Renal pelvis (tissue), 4 donors: Measurements from ENCODE around the gene RASGRP1. TPM values are rescaled to one million over a fixed set of nuclear protein-coding genes. Genes with fewer than 3 reads are reported as not detected.

Experiments used
- DNase-seq: peaks from one replicate; pipeline ENCODE4 v3.0.0-alpha.2; 2013
- polyA plus RNA-seq, 3 donors: library from polyadenylated mRNA; unstranded; fragments of 120-200 nt; gene quantifications; one replicate each; pipeline ENCODE4 v1.2.1, GENCODE V29; 2013; ENCODE audit not compliant: insufficient read length in 3 of 3

RASGRP1 gene
- polyA plus RNA-seq, 3 donors = 10.6 to 16.0 (median 12.2) TPM

- no peak for DNase-seq
These were observed 12.9 kb upstream of the RASGRP1 start for GRCh38 chr15:38577424-38577987.

- DNase-seq = no peak
These were observed 12.2 kb upstream of the RASGRP1 start for GRCh38 chr15:38576837-38577236.

GRCh38 chr15:38576261-38576660 lies 11.6 kb upstream of the RASGRP1 start:
- no peak for DNase-seq

GRCh38 chr15:38565287-38565670 lies 665 bp upstream of the RASGRP1 start:
- DNase-seq = no peak

- DNase-seq = peak; percentile 52
These were observed 693 bp downstream of the RASGRP1 start for GRCh38 chr15:38563723-38564519.

- DNase-seq = no peak
These were observed 2.3 kb downstream of the RASGRP1 start for GRCh38 chr15:38562278-38562677.

- no peak for DNase-seq
These were observed 4.1 kb downstream of the RASGRP1 start for GRCh38 chr15:38560456-38560926.

- DNase-seq = no peak
These were observed 4.8 kb downstream of the RASGRP1 start for GRCh38 chr15:38559636-38560307.

GRCh38 chr15:38559131-38559530 lies 5.5 kb downstream of the RASGRP1 start:
- DNase-seq = no peak

GRCh38 chr15:38558372-38559059 lies 6.1 kb downstream of the RASGRP1 start:
- no peak for DNase-seq

- DNase-seq = no peak
These were observed 6.7 kb downstream of the RASGRP1 start for GRCh38 chr15:38557921-38558320.

GRCh38 chr15:38555686-38556334 lies 8.8 kb downstream of the RASGRP1 start:
- DNase-seq = peak; percentile 43

GRCh38 chr15:38554354-38554753 lies 10.3 kb downstream of the RASGRP1 start:
- no peak for DNase-seq

- no peak for DNase-seq
These were observed 11.5 kb downstream of the RASGRP1 start for GRCh38 chr15:38553071-38553470.

- DNase-seq = no peak
These were observed 12.6 kb downstream of the RASGRP1 start for GRCh38 chr15:38551720-38552648.

- no peak for DNase-seq
These were observed 15.4 kb downstream of the RASGRP1 start for GRCh38 chr15:38549222-38549621.

GRCh38 chr15:38547255-38547997 lies 17.2 kb downstream of the RASGRP1 start:
- no peak for DNase-seq

GRCh38 chr15:38545179-38545578 lies 19.4 kb downstream of the RASGRP1 start:
- no peak for DNase-seq

- DNase-seq = no peak
These were observed 23.6 kb downstream of the RASGRP1 start for GRCh38 chr15:38541026-38541425.

- DNase-seq = no peak
These were observed 24.1 kb downstream of the RASGRP1 start for GRCh38 chr15:38540510-38540909.
